ENCODE data around the gene PIK3R5.

Gene PIK3R5

DNA sequence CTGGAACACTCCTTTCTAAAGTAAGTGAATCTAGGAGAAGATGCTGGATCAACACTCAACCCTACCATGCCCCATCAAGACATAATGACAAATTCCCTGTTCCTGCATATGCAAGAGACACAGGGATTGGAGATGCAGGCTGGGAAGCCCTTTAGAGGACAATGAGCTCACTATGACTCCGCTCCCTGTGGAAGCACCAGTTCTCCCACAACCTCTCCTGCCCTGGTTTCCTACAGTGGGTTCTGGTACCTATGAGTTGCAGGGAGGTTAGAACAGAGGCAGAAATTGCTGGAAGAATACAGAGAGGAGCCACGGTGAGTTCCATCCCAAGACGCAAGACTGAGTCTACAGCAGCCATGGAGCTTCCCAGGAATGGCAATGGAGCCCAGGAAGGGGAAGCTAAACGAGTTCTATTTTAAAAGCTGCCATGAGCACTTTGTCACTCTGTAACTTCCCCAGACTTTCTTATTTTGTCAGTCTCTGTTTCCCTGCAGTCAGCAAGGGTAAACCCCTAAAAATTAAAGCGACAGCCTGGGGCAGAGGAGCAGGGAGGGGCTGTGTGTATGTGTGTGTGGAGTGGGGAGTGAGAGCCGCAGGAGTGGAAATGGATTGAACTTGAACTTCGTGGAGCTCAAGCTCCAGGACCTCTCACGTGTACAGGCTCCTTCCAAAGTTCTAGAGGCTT, 55.8 kb downstream of the PIK3R5 start:
- no peak overlapping the region for H3K4me3 ChIP-seq (ENCODE audit: low read depth, low read length)
- TF ChIP-seq, protein P1, sequence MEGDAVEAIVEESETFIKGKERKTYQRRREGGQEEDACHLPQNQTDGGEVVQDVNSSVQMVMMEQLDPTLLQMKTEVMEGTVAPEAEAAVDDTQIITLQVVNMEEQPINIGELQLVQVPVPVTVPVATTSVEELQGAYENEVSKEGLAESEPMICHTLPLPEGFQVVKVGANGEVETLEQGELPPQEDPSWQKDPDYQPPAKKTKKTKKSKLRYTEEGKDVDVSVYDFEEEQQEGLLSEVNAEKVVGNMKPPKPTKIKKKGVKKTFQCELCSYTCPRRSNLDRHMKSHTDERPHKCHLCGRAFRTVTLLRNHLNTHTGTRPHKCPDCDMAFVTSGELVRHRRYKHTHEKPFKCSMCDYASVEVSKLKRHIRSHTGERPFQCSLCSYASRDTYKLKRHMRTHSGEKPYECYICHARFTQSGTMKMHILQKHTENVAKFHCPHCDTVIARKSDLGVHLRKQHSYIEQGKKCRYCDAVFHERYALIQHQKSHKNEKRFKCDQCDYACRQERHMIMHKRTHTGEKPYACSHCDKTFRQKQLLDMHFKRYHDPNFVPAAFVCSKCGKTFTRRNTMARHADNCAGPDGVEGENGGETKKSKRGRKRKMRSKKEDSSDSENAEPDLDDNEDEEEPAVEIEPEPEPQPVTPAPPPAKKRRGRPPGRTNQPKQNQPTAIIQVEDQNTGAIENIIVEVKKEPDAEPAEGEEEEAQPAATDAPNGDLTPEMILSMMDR (IDR thresholded peaks at IDR 0.05; ENCODE audit: control insufficient read depth, extremely low read depth, insufficient read depth) = no peak
- no peak for DNase-seq (ENCODE audit: low read depth)

DNA sequence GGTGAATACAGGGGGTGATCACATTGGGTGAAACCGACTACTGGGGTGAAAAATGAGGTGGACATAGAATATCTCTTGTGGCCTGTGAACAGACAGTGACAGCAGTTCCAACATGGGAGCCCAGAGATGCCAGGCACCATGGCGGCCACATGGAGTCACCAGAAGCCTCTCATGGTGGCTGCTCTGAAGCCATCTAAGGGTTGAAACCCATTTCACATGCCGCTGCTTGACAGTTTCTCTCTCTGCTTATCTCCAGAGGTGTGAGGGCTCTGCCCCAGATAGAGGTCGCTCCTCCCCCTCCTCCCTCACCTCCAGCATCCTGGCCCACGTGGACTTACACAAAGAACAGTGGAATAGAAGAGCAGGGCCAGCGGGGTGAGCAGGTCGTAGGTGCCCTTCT, 60.2 kb downstream of the PIK3R5 start:
- TF ChIP-seq, protein P1 (IDR thresholded peaks at IDR 0.05; ENCODE audit: control insufficient read depth, extremely low read depth, insufficient read depth) = no peak
- no peak for DNase-seq (ENCODE audit: low read depth)
- H3K4me3 ChIP-seq (ENCODE audit: low read depth, low read length) = no peak overlapping the region

DNA sequence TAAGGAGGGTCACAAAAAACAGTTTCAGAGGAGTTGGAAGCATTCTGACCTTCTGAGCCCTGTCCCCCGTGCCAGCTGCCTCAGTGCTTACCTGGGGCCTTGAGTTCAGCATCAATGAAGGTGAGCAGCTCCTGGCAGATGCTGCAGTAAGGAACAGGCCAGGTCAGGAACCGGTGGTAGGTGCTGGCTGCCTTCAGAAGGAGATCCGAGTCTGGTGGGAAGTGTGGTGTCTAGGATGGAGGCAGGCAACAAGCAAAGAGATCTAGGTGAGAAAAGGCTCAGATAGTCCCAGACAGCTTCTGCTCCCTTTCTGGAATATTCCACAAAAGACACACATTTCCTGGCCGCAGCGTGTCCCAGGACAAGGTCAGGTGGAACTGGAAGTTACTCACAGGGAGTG, 60.8 kb downstream of the PIK3R5 start:
- no peak overlapping the region for H3K4me3 ChIP-seq (ENCODE audit: low read depth, low read length)
- no peak for DNase-seq (ENCODE audit: low read depth)
- TF ChIP-seq, protein P1 (IDR thresholded peaks at IDR 0.05; ENCODE audit: control insufficient read depth, extremely low read depth, insufficient read depth) = no peak

DNA sequence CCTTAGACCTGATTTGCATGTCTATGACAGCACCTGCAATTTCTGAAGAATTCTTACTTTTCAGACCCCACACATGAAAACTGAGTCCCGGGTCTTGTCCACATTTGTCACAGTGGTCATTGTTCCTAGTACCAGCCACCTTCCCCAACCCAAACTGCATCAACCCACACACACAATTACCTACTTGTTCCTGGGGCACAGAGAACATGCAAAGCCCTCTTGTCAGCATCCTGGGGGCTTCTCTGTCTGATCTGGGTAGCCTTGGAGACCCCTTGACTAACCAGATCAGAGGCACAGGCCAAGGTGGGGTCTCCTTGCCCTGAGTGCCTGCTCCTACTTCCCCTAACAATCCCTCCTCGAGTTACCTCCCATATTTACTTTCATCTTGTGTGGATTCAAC, 61.3 kb downstream of the PIK3R5 start:
- TF ChIP-seq, protein P1 (IDR thresholded peaks at IDR 0.05; ENCODE audit: control insufficient read depth, extremely low read depth, insufficient read depth) = no peak
- no peak overlapping the region for H3K4me3 ChIP-seq (ENCODE audit: low read depth, low read length)
- no peak for DNase-seq (ENCODE audit: low read depth)

DNA sequence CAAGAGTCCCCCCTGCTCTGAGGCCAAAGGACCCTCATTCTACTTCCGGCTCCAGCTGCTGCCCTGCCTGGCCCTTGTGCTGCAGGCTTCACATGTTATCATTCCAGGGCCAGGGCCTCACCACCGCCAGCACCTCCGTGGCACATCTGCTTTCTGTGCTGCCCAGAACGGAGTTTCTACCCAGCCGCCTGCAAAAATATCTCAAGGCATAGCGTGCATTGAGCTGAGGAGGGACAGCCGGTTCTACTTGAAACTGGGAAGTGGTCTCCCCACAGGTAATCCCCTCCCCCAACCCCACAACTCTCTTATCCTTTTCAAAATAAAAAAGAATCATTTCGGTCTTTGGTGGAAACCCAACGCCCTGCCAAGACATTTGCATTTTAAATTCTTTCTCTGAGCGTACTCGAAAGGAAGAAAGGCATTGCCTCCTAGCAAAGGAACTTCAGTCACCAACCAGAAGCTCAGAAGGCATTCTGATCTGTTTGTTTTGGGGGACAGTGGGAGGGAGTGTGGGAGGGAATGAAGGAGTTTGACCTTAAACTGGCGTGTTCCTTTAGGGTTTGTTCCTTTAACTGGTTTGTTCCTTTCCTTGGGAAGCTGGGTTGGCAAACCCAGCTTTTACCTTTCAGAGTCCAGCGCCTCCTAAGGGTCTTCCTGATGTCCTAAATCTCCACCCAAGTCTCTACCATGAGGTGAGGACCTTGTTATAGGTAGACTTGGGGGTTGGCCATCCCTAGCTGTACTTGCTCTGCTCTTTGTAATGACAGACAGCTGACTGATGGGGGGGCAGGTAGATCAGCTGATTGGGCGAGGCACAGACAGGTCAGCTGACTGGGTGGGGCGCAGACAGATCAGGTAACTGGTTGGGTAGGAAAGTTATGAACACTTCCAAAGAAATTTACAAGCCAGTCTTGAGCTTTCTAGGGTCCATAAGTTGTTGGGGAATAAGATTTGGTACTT, 64.6 kb downstream of the PIK3R5 start:
- no peak overlapping the region for H3K4me3 ChIP-seq (ENCODE audit: low read depth, low read length)
- no peak for DNase-seq (ENCODE audit: low read depth)
- TF ChIP-seq, protein P1 (IDR thresholded peaks at IDR 0.05; ENCODE audit: control insufficient read depth, extremely low read depth, insufficient read depth) = no peak

DNA sequence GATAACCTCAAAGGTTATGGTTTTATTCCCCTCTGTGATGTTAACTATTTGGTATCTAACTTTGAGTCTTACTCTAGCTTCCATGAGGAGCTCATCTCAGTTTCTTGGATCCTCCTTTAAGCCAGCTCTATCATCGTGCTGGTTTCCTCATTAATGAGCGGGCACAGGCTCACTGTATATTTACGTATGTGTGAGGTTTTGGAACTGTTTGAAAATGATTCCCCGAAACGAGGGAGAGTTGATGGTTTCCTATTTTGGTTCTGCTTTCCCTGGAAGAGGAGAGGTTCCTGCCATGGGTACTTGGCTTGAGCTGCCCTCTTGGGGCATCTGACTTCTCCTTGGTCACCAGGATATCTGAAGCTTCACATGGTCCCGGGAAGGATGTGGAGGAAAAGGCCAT, 65.3 kb downstream of the PIK3R5 start:
- TF ChIP-seq, protein P1 (IDR thresholded peaks at IDR 0.05; ENCODE audit: control insufficient read depth, extremely low read depth, insufficient read depth) = no peak
- no peak overlapping the region for H3K4me3 ChIP-seq (ENCODE audit: low read depth, low read length)
- no peak for DNase-seq (ENCODE audit: low read depth)
